Panc1 (cell line): Measurements from ENCODE around the gene TANC1.

Experiments used
- CTCF ChIP-seq: fragments of 450-650 bp; IDR thresholded peaks from 2 replicates; pipeline ENCODE4 v1.5.1; 2017; ENCODE audit warnings: mild to moderate bottlenecking
- REST ChIP-seq, 2 experiments: IDR thresholded peaks; 2 replicates each; pipeline ENCODE4 v1.6.1; 2011 to 2012; ENCODE audit warnings: low read depth in 2 of 2, control low read depth in 1 of 2, low read length in 1 of 2, mild to moderate bottlenecking in 1 of 2, moderate library complexity in 1 of 2; ENCODE audit not compliant: insufficient read depth in 1 of 2
- SIN3A ChIP-seq: IDR thresholded peaks from 2 replicates; pipeline ENCODE4 v1.6.1; 2012; ENCODE audit warnings: low read depth, mild to moderate bottlenecking, low read length, moderate library complexity, borderline replicate concordance; ENCODE audit not compliant: insufficient read depth

- no peak for TF ChIP-seq CTCF
- TF ChIP-seq REST (IDR thresholded peaks at IDR 0.05; ENCODE audit: insufficient read depth in 1 of 2, low read depth in 2 of 2, low read length in 1 of 2), result no peak
- no peak for TF ChIP-seq SIN3A
These were observed 228.0 kb downstream of the TANC1 start for GRCh38 chr2:159196393-159196925.
